Endodermal cell (in vitro differentiated cells): ENCODE measurements around the gene PTPRQ. TPM values are rescaled to one million over a fixed set of nuclear protein-coding genes. Genes with fewer than 3 reads are reported as not detected.
A peak's percentile ranks its signal among the peaks of the same experiment; 100 is the strongest.

Source experiments
- DNase-seq: peaks from one replicate; pipeline ENCODE4 v3.0.0-alpha.2; 2017
- H3K27ac ChIP-seq: 2 replicates; pipeline ENCODE4 v1.5.1; 2013; ENCODE audit warnings: mild to moderate bottlenecking, low read depth, low read length, moderate library complexity
- H3K27me3 ChIP-seq: 2 replicates; pipeline ENCODE4 v1.6.1; 2013; ENCODE audit warnings: mild to moderate bottlenecking, low read length, moderate library complexity; ENCODE audit not compliant: insufficient read depth, control insufficient read depth, poor library complexity, severe bottlenecking
- H3K36me3 ChIP-seq: 2 replicates; pipeline ENCODE4 v1.7.0; 2013; ENCODE audit warnings: mild to moderate bottlenecking, low read length, moderate library complexity; ENCODE audit not compliant: control insufficient read depth, insufficient read depth
- H3K4me1 ChIP-seq: one replicate; pipeline ENCODE4 v1.7.0; 2013; ENCODE audit warnings: low read length; ENCODE audit not compliant: control insufficient read depth, insufficient read depth
- H3K4me3 ChIP-seq: 2 replicates; pipeline ENCODE4 v1.5.1; 2013; ENCODE audit warnings: mild to moderate bottlenecking, low read length, moderate library complexity
- H3K9ac ChIP-seq: 2 replicates; pipeline ENCODE4 v1.6.1; 2013; ENCODE audit warnings: mild to moderate bottlenecking, low read length, moderate library complexity; ENCODE audit not compliant: poor library complexity, severe bottlenecking; ENCODE audit errors: extremely low read depth
- H3K9me3 ChIP-seq: 2 replicates; pipeline ENCODE4 v1.6.1; 2013; ENCODE audit warnings: mild to moderate bottlenecking, low read length, moderate library complexity; ENCODE audit not compliant: control insufficient read depth
- H3K27ac Mint-ChIP-seq: 2 replicates; pipeline ENCODE4 v1.8.0; 2020; ENCODE audit warnings: mixed read lengths
- H3K27me3 Mint-ChIP-seq: 2 replicates; pipeline ENCODE4 v1.8.0; 2021; ENCODE audit warnings: mild to moderate bottlenecking, mixed read lengths; ENCODE audit not compliant: insufficient read depth
- H3K36me3 Mint-ChIP-seq: 2 replicates; pipeline ENCODE4 v1.8.0; 2020; ENCODE audit warnings: low read depth, mixed read lengths
- H3K4me1 Mint-ChIP-seq: 2 replicates; pipeline ENCODE4 v1.8.0; 2020; ENCODE audit warnings: mixed read lengths
- H3K4me3 Mint-ChIP-seq: 2 replicates; pipeline ENCODE4 v1.8.0; 2020; ENCODE audit warnings: mild to moderate bottlenecking, moderate library complexity, mixed read lengths
- H3K9me3 Mint-ChIP-seq: 2 replicates; pipeline ENCODE4 v1.8.0; 2020; ENCODE audit warnings: mild to moderate bottlenecking, mixed read lengths
- WGBS, 2 experiments: methylation state at CpG; one replicate each; pipeline versions ENCODE4 v1.1.5 to v1.1.7; 2013; ENCODE audit warnings: missing lambda C conversion rate in 2 of 2, mixed read lengths in 1 of 2; ENCODE audit not compliant: insufficient coverage in 1 of 2, insufficient read length in 1 of 2; 5-methylcytosine and 5-hydroxymethylcytosine counted together
- total RNA-seq, 2 donors: library from RNA; stranded (reverse); fragmentation: NEBNext Ultra II Directional in 1 of 2; extraction: Animal tissue kit (Norgen Biotek cat#: 25700) in 1 of 2; gene quantifications; 2 replicates in 1 of 2; 3 replicates in 1 of 2; pipeline ENCODE4 v1.2.1, GENCODE V29; 2021
- TF ChIP-seq, protein P1 (sequence below): fragments of 200-600 bp; sonication (generic); conservative IDR thresholded peaks from 2 replicates; pipeline ENCODE4 v1.5.0; 2021; ENCODE audit warnings: antibody characterized with exemption, mild to moderate bottlenecking

Gene PTPRQ
- total RNA-seq, 2 donors from 2014 or later: 0.13 TPM; not detected in 1

GRCh38 chr12:80411787-80412186 is 32.2 kb upstream of the PTPRQ start:
- Histone ChIP-seq H3K4me3 (no peak overlapping the region), H3K27me3 (no peaks in the 10 kb centered on the region), H3K36me3 (no peaks in the 10 kb centered on the region), H3K9me3 (no peaks in the 10 kb centered on the region), H3K9ac (no peak overlapping the region), H3K27ac (no peak overlapping the region), H3K4me1 (no peaks in the 10 kb centered on the region)
- Mint-ChIP-seq H3K27me3 (peaks cover 6% of the 10 kb centered on the region), H3K36me3 (no peaks in the 10 kb centered on the region), H3K4me1 (no peaks in the 10 kb centered on the region), H3K4me3 (no peak overlapping the region), H3K9me3 (no peaks in the 10 kb centered on the region), H3K27ac (no peak overlapping the region)
- no peak for DNase-seq
- WGBS, 2 experiments: 58% methylated on average over 3 of the region's 3 CpGs; no CpG with 5 or more reads in 1 of the 2 experiments
- TF ChIP-seq, protein P1, sequence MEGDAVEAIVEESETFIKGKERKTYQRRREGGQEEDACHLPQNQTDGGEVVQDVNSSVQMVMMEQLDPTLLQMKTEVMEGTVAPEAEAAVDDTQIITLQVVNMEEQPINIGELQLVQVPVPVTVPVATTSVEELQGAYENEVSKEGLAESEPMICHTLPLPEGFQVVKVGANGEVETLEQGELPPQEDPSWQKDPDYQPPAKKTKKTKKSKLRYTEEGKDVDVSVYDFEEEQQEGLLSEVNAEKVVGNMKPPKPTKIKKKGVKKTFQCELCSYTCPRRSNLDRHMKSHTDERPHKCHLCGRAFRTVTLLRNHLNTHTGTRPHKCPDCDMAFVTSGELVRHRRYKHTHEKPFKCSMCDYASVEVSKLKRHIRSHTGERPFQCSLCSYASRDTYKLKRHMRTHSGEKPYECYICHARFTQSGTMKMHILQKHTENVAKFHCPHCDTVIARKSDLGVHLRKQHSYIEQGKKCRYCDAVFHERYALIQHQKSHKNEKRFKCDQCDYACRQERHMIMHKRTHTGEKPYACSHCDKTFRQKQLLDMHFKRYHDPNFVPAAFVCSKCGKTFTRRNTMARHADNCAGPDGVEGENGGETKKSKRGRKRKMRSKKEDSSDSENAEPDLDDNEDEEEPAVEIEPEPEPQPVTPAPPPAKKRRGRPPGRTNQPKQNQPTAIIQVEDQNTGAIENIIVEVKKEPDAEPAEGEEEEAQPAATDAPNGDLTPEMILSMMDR: no peak

- no peak overlapping the region for H3K4me3 ChIP-seq
- H3K27me3 Mint-ChIP-seq: peaks cover 6% of the 10 kb centered on the region
- H3K4me3 Mint-ChIP-seq: no peak overlapping the region
- no peaks in the 10 kb centered on the region for H3K36me3 ChIP-seq
- no peak overlapping the region for H3K27ac Mint-ChIP-seq
- no peaks in the 10 kb centered on the region for H3K27me3 ChIP-seq
- no peaks in the 10 kb centered on the region for H3K4me1 ChIP-seq
- H3K36me3 Mint-ChIP-seq: no peaks in the 10 kb centered on the region
- H3K4me1 Mint-ChIP-seq: no peaks in the 10 kb centered on the region
- WGBS, 2 experiments: 70% methylated on average over 1 of the region's 3 CpGs; no CpG with 5 or more reads in 1 of the 2 experiments
- DNase-seq: no peak
- no peak overlapping the region for H3K27ac ChIP-seq
- H3K9me3 Mint-ChIP-seq: no peaks in the 10 kb centered on the region
- H3K9me3 ChIP-seq: no peaks in the 10 kb centered on the region
- TF ChIP-seq, protein P1: peak; percentile 94
- H3K9ac ChIP-seq: no peak overlapping the region
Measured at GRCh38 chr12:80412343-80412953, 31.6 kb upstream of the PTPRQ start.

- peaks cover 6% of the 10 kb centered on the region for H3K27me3 Mint-ChIP-seq
- Histone ChIP-seq H3K27me3 (no peaks in the 10 kb centered on the region), H3K27ac (no peak overlapping the region), H3K4me3 (no peak overlapping the region), H3K4me1 (no peaks in the 10 kb centered on the region), H3K9me3 (no peaks in the 10 kb centered on the region), H3K9ac (no peak overlapping the region), H3K36me3 (no peaks in the 10 kb centered on the region)
- no peak overlapping the region for H3K4me3 Mint-ChIP-seq
- H3K27ac Mint-ChIP-seq: no peak overlapping the region
- DNase-seq: no peak
- H3K36me3 Mint-ChIP-seq: no peaks in the 10 kb centered on the region
- WGBS, 2 experiments: 89 to 100% methylated on average over 3 of the region's 3 CpGs
- no peaks in the 10 kb centered on the region for H3K4me1 Mint-ChIP-seq
- H3K9me3 Mint-ChIP-seq: no peaks in the 10 kb centered on the region
- TF ChIP-seq, protein P1: peak; percentile 20
Measured at GRCh38 chr12:80413462-80413861, 30.6 kb upstream of the PTPRQ start.
